AG09309 (cell line): ENCODE results near the gene MRPL43.

Experiments used
- DNase-seq: peaks from one replicate; pipeline ENCODE4 v3.0.0-alpha.2; 2010; ENCODE audit warnings: low read depth
- H3K4me3 ChIP-seq: 2 replicates; pipeline ENCODE4 v1.5.1; 2011; ENCODE audit warnings: mild to moderate bottlenecking, low read depth, low read length, moderate library complexity; ENCODE audit not compliant: control insufficient read depth
- CTCF ChIP-seq: IDR thresholded peaks from 2 replicates; pipeline ENCODE4 v1.5.1; 2011; ENCODE audit warnings: mild to moderate bottlenecking, low read depth, low read length, inconsistent platforms; ENCODE audit not compliant: insufficient read depth, control insufficient read depth; ENCODE audit errors: missing control alignments

Gene MRPL43

DNA sequence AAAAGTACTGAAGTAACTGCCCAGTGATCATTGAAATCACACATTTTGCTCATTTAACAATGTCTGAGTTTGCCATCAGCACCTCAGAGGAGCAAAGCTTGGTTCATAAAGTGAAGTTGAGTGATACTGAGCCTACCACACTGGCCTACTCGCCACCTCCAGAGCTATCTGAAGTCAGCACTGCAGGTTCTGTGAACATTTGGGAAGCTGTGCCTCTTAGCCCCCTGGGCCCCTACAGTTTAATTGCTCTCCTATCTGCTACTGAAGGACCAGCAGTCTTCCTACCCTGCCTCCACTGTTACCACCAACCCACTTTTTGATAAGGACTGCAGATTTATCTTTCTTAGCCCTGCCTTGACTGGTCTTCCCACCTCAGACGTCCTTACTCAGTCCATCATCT is 20.0 kb downstream of the MRPL43 start:
- no peak for DNase-seq
- H3K4me3 ChIP-seq: no peak overlapping the region
- no peak for TF ChIP-seq CTCF

GRCh38 chr10:100966887-100967286 is 20.4 kb downstream of the MRPL43 start:
- no peak overlapping the region for H3K4me3 ChIP-seq
- TF ChIP-seq CTCF: no peak
- no peak for DNase-seq

GRCh38 chr10:100965820-100966219 is 21.5 kb downstream of the MRPL43 start:
- TF ChIP-seq CTCF: no peak
- DNase-seq: no peak
- H3K4me3 ChIP-seq: no peak overlapping the region

- no peak overlapping the region for H3K4me3 ChIP-seq
- TF ChIP-seq CTCF: no peak
- no peak for DNase-seq
These were observed 23.5 kb downstream of the MRPL43 start for GRCh38 chr10:100963826-100964225.

- TF ChIP-seq CTCF: no peak
These were observed 24.8 kb downstream of the MRPL43 start for GRCh38 chr10:100962351-100963080.

DNA sequence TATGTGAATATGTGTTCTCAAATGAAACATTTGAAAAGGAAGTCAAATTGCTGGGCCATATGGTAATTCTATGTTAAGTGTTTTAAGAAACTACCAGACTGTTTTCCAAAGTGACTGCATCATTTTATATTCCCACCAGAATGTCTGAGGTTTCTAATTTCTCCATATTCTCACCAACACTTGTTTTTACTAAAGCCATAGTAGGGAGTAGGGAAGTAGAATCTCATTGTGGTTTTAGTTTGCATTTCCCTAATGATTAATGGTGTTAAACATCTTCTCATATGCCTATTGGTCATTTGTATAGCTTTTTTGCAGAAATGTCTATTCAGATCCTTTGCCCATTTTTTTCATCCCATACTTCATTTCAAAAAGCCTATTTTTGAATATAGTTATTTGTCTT is 27.0 kb downstream of the MRPL43 start:
- TF ChIP-seq CTCF: no peak
- no peak for DNase-seq

More at GRCh38 chr10:100962351-100963080, 24.8 kb downstream of the MRPL43 start:
- H3K4me3 ChIP-seq: no peak overlapping the region
- DNase-seq: no peak

More for the DNA sequence above, 27.0 kb downstream of the MRPL43 start:
- no peak overlapping the region for H3K4me3 ChIP-seq
